ENCODE results near the gene DNAI2. TPM values are rescaled to one million over a fixed set of nuclear protein-coding genes. Genes with fewer than 3 reads are reported as not detected.

DNAI2 gene
- polyA plus RNA-seq, 2 of the 4 experiments (the other 2 are of a cell fraction) = not detected

GRCh38 chr17:74316220-74316619 lies 42.2 kb downstream of the DNAI2 start (continued):
- no peak for TF ChIP-seq REST (IDR thresholded peaks at IDR 0.05)
- no peak for TF ChIP-seq FOXS1 (CRISPR knock-in tag; IDR thresholded peaks at IDR 0.05)

DNA sequence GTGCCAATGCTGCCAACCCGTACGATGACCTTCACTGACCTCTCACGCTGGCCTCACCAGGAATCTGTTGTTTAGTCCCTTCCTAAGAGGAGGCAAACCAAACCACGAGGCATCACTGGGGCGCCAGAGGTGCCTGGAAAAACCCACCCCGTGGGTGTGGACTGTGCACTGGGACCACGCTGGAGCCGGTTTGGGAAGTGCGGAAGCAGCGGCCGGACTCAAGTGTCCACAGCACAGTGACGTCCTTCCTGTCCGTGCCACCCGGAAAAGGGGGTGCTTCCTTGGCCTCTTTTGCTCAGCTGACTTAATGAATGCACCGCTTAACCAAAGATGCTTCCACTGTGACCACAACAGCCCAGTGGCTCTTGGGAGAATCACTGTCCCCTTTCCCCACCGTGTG lies 43.0 kb downstream of the DNAI2 start:
- Histone ChIP-seq H3K9me3 (no peaks in the 10 kb centered on the region), H3K4me3 (no peak overlapping the region), H3K4me1 (no peaks in the 10 kb centered on the region), H3K27ac (no peak overlapping the region), H3K4me2 (no peak overlapping the region)
- WGBS (ENCODE audit: missing lambda C conversion rate) = 57% methylated on average over 15 of the region's 16 CpGs
- POLR2A ChIA-PET = no interaction called here
- TF ChIP-seq EP300 (IDR thresholded peaks at IDR 0.05) (no peak), CHD2 (IDR thresholded peaks at IDR 0.05; ENCODE audit: low read length, partially characterized antibody) (no peak), NPAS2 (CRISPR knock-in tag; IDR thresholded peaks at IDR 0.05; ENCODE audit: borderline replicate concordance) (no peak)
- TF ChIP-seq, protein P1, sequence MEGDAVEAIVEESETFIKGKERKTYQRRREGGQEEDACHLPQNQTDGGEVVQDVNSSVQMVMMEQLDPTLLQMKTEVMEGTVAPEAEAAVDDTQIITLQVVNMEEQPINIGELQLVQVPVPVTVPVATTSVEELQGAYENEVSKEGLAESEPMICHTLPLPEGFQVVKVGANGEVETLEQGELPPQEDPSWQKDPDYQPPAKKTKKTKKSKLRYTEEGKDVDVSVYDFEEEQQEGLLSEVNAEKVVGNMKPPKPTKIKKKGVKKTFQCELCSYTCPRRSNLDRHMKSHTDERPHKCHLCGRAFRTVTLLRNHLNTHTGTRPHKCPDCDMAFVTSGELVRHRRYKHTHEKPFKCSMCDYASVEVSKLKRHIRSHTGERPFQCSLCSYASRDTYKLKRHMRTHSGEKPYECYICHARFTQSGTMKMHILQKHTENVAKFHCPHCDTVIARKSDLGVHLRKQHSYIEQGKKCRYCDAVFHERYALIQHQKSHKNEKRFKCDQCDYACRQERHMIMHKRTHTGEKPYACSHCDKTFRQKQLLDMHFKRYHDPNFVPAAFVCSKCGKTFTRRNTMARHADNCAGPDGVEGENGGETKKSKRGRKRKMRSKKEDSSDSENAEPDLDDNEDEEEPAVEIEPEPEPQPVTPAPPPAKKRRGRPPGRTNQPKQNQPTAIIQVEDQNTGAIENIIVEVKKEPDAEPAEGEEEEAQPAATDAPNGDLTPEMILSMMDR (IDR thresholded peaks at IDR 0.05) = no peak
- DNase-seq (ENCODE audit: low read depth in 1 of 2, low spot score in 1 of 2) (no peak), ATAC-seq (no peak), FAIRE-seq (no peak)
- CTCF ChIA-PET = interaction anchor here (0.8 to 3.0 kb wide), 3 partner anchors 13 to 51 kb away, joined by 3 to 10 read pairs (median 5); partner anchors contain the start of gene GPR142

DNA sequence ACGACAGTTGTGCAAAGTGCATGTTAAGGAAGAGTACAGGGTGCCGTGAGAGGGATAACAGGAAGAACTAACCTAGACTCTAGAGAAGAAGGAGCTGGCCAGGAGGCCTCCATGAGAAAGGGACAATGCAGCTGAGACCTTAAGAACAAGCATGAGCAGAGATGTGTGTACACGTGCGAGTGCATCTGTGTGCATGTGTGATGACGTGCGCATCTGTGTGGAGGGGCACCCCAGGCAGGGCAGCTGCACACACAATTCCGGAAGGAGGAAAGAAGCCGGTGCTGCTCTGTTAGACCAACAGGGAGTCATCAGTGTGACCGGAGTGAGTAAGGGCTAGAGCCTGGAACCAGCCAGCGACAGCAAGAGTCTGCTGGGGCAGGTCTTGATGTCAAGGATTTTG lies 44.4 kb downstream of the DNAI2 start:
- DNase-seq (ENCODE audit: low read depth in 1 of 2, low spot score in 1 of 2) (no peak), FAIRE-seq (no peak), ATAC-seq (no peak)
- ChIA-PET POLR2A (no interaction called here), CTCF (interaction anchor here (1.4 to 3.0 kb wide), 2 partner anchors 33 to 50 kb away, joined by 3 to 10 read pairs; partner anchors contain the start of gene GPR142)
- Histone ChIP-seq H3K9me3 (no peaks in the 10 kb centered on the region), H3K4me1 (no peaks in the 10 kb centered on the region), H3K4me2 (no peak overlapping the region), H3K4me3 (no peak overlapping the region), H3K27ac (no peak overlapping the region)
- WGBS (ENCODE audit: missing lambda C conversion rate) = 84% methylated on average over 10 of the region's 10 CpGs
- TF ChIP-seq POLR2A (IDR thresholded peaks at IDR 0.05; ENCODE audit: low read length) (no peak), NR3C1 (IDR thresholded peaks at IDR 0.05) (no peak), FOXS1 (CRISPR knock-in tag; IDR thresholded peaks at IDR 0.05) (no peak), KDM5A (IDR thresholded peaks at IDR 0.05) (no peak), REST (IDR thresholded peaks at IDR 0.05) (no peak), POLR2AphosphoS2 (conservative IDR thresholded peaks at IDR 0.05; ENCODE audit: low read length) (no peak), SMC3 (IDR thresholded peaks at IDR 0.05) (no peak), RCOR1 (IDR thresholded peaks at IDR 0.05; ENCODE audit: low read depth, low read length) (no peak), RNF2 (IDR thresholded peaks at IDR 0.05; ENCODE audit: borderline replicate concordance, low read depth) (no peak), ZC3H11A (IDR thresholded peaks at IDR 0.05) (no peak), HEYL (CRISPR knock-in tag; IDR thresholded peaks at IDR 0.05) (no peak), HOXA7 (CRISPR knock-in tag; IDR thresholded peaks at IDR 0.05) (no peak), BHLHE40 (IDR thresholded peaks at IDR 0.05; ENCODE audit: low read depth, low read length) (no peak)
- TF ChIP-seq, protein P1 (IDR thresholded peaks at IDR 0.05) = no peak
- TF ChIP-seq, protein P2, sequence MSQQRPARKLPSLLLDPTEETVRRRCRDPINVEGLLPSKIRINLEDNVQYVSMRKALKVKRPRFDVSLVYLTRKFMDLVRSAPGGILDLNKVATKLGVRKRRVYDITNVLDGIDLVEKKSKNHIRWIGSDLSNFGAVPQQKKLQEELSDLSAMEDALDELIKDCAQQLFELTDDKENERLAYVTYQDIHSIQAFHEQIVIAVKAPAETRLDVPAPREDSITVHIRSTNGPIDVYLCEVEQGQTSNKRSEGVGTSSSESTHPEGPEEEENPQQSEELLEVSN (IDR thresholded peaks at IDR 0.05; ENCODE audit: borderline replicate concordance, low read depth) = no peak
- TF ChIP-seq, protein P3, sequence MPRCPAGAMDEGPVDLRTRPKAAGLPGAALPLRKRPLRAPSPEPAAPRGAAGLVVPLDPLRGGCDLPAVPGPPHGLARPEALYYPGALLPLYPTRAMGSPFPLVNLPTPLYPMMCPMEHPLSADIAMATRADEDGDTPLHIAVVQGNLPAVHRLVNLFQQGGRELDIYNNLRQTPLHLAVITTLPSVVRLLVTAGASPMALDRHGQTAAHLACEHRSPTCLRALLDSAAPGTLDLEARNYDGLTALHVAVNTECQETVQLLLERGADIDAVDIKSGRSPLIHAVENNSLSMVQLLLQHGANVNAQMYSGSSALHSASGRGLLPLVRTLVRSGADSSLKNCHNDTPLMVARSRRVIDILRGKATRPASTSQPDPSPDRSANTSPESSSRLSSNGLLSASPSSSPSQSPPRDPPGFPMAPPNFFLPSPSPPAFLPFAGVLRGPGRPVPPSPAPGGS (IDR thresholded peaks at IDR 0.05) = no peak
- TF ChIP-seq, protein P4, sequence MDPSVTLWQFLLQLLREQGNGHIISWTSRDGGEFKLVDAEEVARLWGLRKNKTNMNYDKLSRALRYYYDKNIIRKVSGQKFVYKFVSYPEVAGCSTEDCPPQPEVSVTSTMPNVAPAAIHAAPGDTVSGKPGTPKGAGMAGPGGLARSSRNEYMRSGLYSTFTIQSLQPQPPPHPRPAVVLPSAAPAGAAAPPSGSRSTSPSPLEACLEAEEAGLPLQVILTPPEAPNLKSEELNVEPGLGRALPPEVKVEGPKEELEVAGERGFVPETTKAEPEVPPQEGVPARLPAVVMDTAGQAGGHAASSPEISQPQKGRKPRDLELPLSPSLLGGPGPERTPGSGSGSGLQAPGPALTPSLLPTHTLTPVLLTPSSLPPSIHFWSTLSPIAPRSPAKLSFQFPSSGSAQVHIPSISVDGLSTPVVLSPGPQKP (IDR thresholded peaks at IDR 0.05; ENCODE audit: low read depth, low read length) = no peak
